Loucy (cell line): ENCODE data around the gene VWA1.
"Not testable (repeated sequence)": the region's sequence is repeated elsewhere in the genome, so short reads cannot be mapped to it uniquely, and the experiment has no call there.

Experiments used
- H2AFZ ChIP-seq: fragments of 200-600 bp; sonication (generic); 2 replicates; pipeline ENCODE4 v1.6.0; 2016; ENCODE audit warnings: antibody characterized with exemption, mild to moderate bottlenecking, low read length, moderate library complexity
- H3F3A ChIP-seq: fragments of 200-600 bp; 2 replicates; pipeline ENCODE4 v1.6.0; 2016; ENCODE audit warnings: antibody characterized with exemption, low read depth, mild to moderate bottlenecking
- H3K27me3 ChIP-seq: fragments of 200-600 bp; sonication (generic); 2 replicates; pipeline ENCODE4 v1.6.1; 2014; ENCODE audit warnings: low read length, mild to moderate bottlenecking; ENCODE audit not compliant: insufficient read depth, poor library complexity, severe bottlenecking
- H3K36me3 ChIP-seq: fragments of 200-600 bp; sonication (generic); 2 replicates; pipeline ENCODE4 v1.6.1; 2016; ENCODE audit warnings: low read length; ENCODE audit not compliant: insufficient read depth
- H3K4me1 ChIP-seq: fragments of 200-600 bp; sonication (generic); 2 replicates; pipeline ENCODE4 v1.5.1; 2014; ENCODE audit warnings: low read length, mild to moderate bottlenecking; ENCODE audit not compliant: insufficient read depth, poor library complexity, severe bottlenecking
- H3K4me2 ChIP-seq: fragments of 200-600 bp; sonication (generic); 2 replicates; pipeline ENCODE4 v1.6.0; 2014; ENCODE audit warnings: antibody characterized with exemption, low read length, low read depth, mild to moderate bottlenecking; ENCODE audit not compliant: poor library complexity, severe bottlenecking
- H3K4me3 ChIP-seq: fragments of 200-600 bp; sonication (generic); 2 replicates; pipeline ENCODE4 v1.5.1; 2014; ENCODE audit warnings: low read length, mild to moderate bottlenecking, mixed read lengths; ENCODE audit not compliant: poor library complexity, severe bottlenecking
- H3K79me2 ChIP-seq: fragments of 200-600 bp; sonication (generic); 2 replicates; pipeline ENCODE4 v1.6.1; 2014; ENCODE audit warnings: low read length; ENCODE audit not compliant: insufficient read depth
- H3K9ac ChIP-seq: fragments of 200-600 bp; sonication (generic); 2 replicates; pipeline ENCODE4 v1.6.0; 2014; ENCODE audit warnings: mild to moderate bottlenecking, low read depth, low read length, moderate library complexity; ENCODE audit not compliant: poor library complexity, severe bottlenecking
- H3K9me2 ChIP-seq: fragments of 200-600 bp; sonication (generic); replicated peaks from 2 replicates; pipeline ENCODE4 v1.6.1; 2016; ENCODE audit warnings: low read depth, low read length, mixed read lengths
- H3K9me3 ChIP-seq: fragments of 200-600 bp; sonication (generic); 2 replicates; pipeline ENCODE4 v1.6.1; 2014; ENCODE audit warnings: mild to moderate bottlenecking, antibody characterized with exemption, low read length, low read depth; ENCODE audit not compliant: insufficient read depth
- H4K20me1 ChIP-seq: fragments of 200-600 bp; sonication (generic); 2 replicates; pipeline ENCODE4 v1.6.0; 2014; ENCODE audit warnings: antibody characterized with exemption, low read length, mild to moderate bottlenecking; ENCODE audit not compliant: insufficient read depth, poor library complexity, severe bottlenecking
- EZH2phosphoT487 ChIP-seq: fragments of 200-600 bp; IDR thresholded peaks from 2 replicates; pipeline ENCODE4 v1.6.1; 2018; ENCODE audit warnings: antibody characterized with exemption, mild to moderate bottlenecking, moderate library complexity, borderline replicate concordance
- TF ChIP-seq, protein P1 (sequence below): fragments of 200-600 bp; sonication (generic); conservative IDR thresholded peaks from 2 replicates; pipeline ENCODE4 v1.5.1; 2014; ENCODE audit warnings: mild to moderate bottlenecking, antibody characterized with exemption, low read length

The VWA1 gene

DNA sequence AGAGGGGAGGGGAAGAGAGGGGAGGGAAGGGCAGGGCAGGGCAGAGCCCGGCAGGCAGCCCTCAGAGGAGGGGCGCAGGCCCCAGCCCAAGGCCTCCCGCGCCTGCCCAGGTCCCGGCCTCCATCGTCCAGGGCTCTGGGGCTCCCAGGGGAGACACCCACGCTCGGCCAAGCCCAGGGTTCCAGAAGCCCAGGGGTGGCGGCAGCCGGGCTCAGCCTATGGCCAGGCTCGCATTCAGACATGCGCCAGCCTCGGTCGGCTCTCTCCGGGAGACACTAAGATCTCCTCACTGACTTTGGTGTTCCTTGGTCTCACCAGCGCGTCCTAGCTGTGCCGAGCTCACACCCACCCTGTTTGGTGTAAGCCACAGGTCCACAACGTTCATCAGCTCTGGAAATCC lies 7.3 kb upstream of the VWA1 start:
- Histone ChIP-seq H3K4me3 (no peak overlapping the region), H3K36me3 (no peaks in the 10 kb centered on the region), H3K79me2 (no peaks in the 10 kb centered on the region), H2AFZ (no peak overlapping the region), H3K9me2 (no peaks in the 10 kb centered on the region), H3F3A (no peaks in the 10 kb centered on the region), H3K4me2 (no peak overlapping the region), H3K27me3 (no peaks in the 10 kb centered on the region), H4K20me1 (no peaks in the 10 kb centered on the region), H3K9ac (no peak overlapping the region), H3K4me1 (no peaks in the 10 kb centered on the region), H3K9me3 (no peaks in the 10 kb centered on the region)
- TF ChIP-seq, protein P1, sequence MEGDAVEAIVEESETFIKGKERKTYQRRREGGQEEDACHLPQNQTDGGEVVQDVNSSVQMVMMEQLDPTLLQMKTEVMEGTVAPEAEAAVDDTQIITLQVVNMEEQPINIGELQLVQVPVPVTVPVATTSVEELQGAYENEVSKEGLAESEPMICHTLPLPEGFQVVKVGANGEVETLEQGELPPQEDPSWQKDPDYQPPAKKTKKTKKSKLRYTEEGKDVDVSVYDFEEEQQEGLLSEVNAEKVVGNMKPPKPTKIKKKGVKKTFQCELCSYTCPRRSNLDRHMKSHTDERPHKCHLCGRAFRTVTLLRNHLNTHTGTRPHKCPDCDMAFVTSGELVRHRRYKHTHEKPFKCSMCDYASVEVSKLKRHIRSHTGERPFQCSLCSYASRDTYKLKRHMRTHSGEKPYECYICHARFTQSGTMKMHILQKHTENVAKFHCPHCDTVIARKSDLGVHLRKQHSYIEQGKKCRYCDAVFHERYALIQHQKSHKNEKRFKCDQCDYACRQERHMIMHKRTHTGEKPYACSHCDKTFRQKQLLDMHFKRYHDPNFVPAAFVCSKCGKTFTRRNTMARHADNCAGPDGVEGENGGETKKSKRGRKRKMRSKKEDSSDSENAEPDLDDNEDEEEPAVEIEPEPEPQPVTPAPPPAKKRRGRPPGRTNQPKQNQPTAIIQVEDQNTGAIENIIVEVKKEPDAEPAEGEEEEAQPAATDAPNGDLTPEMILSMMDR, result no peak
- TF ChIP-seq EZH2phosphoT487, result no peak

DNA sequence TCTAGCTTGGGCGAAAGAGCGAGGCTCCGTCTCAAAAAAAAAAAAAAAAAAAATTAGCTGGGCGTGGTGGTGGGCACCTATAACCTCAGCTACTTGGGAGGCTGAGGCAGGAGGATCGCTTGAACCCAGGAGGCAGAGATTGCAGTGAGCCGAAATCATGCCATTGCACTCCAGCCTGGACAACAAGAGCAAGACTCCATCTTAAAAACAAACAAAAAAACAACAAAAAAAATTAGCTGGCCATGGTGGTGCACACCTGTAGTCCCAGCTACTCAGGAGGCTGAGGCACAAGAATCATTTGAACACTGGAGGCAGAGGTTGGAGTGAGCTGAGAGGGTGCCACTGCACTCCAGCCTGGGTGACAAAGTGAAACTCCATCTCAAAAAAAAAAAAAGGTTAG lies 6.5 kb upstream of the VWA1 start:
- H4K20me1 ChIP-seq, H3K4me1 ChIP-seq, H3K9ac ChIP-seq, H2AFZ ChIP-seq, H3K4me3 ChIP-seq, H3K27me3 ChIP-seq, H3F3A ChIP-seq, H3K9me2 ChIP-seq, H3K9me3 ChIP-seq, H3K79me2 ChIP-seq, H3K36me3 ChIP-seq, H3K4me2 ChIP-seq: not testable (repeated sequence)

DNA sequence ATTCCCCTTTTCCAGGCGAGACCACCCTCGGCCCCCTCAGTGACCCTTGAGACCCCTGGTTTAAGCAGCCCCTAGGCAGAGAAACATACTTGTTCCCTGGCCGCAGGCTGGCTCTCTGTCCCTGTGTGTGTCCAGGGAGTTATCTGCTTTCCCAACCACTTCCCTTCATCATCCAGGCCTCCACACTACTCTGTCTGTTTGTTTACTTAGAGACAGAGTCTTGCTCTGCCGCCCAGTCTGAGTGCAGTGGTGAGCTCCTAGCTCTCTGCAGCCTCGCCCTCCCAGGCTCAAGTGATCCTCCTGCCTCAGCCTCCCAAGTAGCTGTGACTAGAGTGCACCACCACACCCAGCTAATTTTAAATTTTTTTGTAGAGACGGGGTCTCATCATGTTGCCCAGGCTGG lies 5.8 kb upstream of the VWA1 start:
- H3K9me2 ChIP-seq, result no peaks in the 10 kb centered on the region
- H3F3A ChIP-seq, result no peaks in the 10 kb centered on the region
- no peak overlapping the region for H3K9ac ChIP-seq
- H2AFZ ChIP-seq, result no peak overlapping the region
- no peaks in the 10 kb centered on the region for H3K36me3 ChIP-seq
- H4K20me1 ChIP-seq, result no peaks in the 10 kb centered on the region
- H3K27me3 ChIP-seq, result no peaks in the 10 kb centered on the region
- H3K4me2 ChIP-seq, result no peak overlapping the region
- H3K79me2 ChIP-seq, result no peaks in the 10 kb centered on the region
- H3K4me3 ChIP-seq, result no peak overlapping the region
- H3K9me3 ChIP-seq, result no peaks in the 10 kb centered on the region
- TF ChIP-seq, protein P1, result no peak
- H3K4me1 ChIP-seq, result no peaks in the 10 kb centered on the region

DNA sequence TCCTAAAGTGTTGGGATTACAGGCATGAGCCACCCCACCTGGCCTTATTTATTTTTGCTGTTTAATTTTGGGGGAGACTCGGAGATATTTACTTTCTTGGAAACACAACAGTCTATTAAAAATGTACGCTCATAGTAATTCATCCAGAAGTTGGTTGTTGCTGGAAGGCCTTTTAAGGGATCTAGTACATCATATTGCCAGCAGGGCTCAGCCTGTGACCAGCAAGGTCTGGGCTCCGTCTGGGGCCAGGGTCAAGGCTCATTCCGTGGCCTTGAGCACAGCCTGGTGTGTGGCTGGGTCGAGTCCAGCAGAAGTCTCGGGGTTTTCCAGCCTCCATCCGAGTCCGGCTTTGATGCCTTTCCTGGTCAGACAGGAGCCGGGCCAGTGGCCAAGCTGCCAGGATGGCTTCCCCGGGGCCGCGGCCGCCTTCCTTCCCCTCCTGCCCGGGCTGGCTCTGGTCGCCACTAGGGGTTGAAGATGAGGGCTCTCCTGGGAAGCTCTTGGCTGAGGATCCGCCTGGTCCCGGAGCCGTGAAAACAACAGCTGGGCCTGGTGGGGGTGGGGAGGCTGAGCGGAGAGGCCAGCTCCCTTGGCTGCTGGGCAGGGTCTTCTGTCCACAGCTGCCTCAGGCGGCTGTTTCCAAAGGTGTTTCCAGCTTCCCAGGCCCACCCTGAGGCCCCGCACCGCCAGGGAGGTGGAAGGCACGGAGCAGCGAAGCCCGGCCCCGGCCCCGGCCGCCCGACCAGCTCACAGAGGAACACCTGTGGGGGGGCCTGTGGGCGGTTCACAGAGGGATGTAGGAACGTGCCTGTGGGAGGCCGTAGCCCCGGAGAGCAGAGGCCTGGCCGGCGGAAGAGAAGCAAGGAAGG lies 5.1 kb upstream of the VWA1 start:
- Histone ChIP-seq H3K4me2 (no peak overlapping the region), H3K36me3 (no peaks in the 10 kb centered on the region)

More for the DNA sequence above, 5.1 kb upstream of the VWA1 start:
- no peaks in the 10 kb centered on the region for H3K9me2 ChIP-seq
- H3K79me2 ChIP-seq, result no peaks in the 10 kb centered on the region
- no peak overlapping the region for H3K4me3 ChIP-seq
- H3K9ac ChIP-seq, result no peak overlapping the region
- H3K27me3 ChIP-seq, result no peaks in the 10 kb centered on the region
- no peaks in the 10 kb centered on the region for H3K4me1 ChIP-seq
- no peaks in the 10 kb centered on the region for H4K20me1 ChIP-seq
- H2AFZ ChIP-seq, result no peak overlapping the region
- TF ChIP-seq, protein P1, result no peak
- no peak for TF ChIP-seq EZH2phosphoT487
- no peaks in the 10 kb centered on the region for H3K9me3 ChIP-seq
- no peaks in the 10 kb centered on the region for H3F3A ChIP-seq
